ENCODE data around the gene ZHX3.

- no peak for TF ChIP-seq CTCF (IDR thresholded peaks at IDR 0.05; ENCODE audit: insufficient read depth, low read length)
- TF ChIP-seq POLR2AphosphoS5 (IDR thresholded peaks at IDR 0.05; ENCODE audit: low read depth): no peak
- peak; percentile 63 for TF ChIP-seq GABPA (IDR thresholded peaks at IDR 0.05; ENCODE audit: low read depth)
- no peak for TF ChIP-seq SPI1 (IDR thresholded peaks at IDR 0.05; ENCODE audit: borderline replicate concordance, low read depth)
- TF ChIP-seq, protein P1, sequence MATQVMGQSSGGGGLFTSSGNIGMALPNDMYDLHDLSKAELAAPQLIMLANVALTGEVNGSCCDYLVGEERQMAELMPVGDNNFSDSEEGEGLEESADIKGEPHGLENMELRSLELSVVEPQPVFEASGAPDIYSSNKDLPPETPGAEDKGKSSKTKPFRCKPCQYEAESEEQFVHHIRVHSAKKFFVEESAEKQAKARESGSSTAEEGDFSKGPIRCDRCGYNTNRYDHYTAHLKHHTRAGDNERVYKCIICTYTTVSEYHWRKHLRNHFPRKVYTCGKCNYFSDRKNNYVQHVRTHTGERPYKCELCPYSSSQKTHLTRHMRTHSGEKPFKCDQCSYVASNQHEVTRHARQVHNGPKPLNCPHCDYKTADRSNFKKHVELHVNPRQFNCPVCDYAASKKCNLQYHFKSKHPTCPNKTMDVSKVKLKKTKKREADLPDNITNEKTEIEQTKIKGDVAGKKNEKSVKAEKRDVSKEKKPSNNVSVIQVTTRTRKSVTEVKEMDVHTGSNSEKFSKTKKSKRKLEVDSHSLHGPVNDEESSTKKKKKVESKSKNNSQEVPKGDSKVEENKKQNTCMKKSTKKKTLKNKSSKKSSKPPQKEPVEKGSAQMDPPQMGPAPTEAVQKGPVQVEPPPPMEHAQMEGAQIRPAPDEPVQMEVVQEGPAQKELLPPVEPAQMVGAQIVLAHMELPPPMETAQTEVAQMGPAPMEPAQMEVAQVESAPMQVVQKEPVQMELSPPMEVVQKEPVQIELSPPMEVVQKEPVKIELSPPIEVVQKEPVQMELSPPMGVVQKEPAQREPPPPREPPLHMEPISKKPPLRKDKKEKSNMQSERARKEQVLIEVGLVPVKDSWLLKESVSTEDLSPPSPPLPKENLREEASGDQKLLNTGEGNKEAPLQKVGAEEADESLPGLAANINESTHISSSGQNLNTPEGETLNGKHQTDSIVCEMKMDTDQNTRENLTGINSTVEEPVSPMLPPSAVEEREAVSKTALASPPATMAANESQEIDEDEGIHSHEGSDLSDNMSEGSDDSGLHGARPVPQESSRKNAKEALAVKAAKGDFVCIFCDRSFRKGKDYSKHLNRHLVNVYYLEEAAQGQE (IDR thresholded peaks at IDR 0.05; ENCODE audit: insufficient replicate concordance, low read depth): no peak
Observed at GRCh38 chr20:41320976-41321375, 3.4 kb upstream of the ZHX3 start.
